Panc1 (cell line): ENCODE measurements around the gene STRN3. TPM values are rescaled to one million over a fixed set of nuclear protein-coding genes. Genes with fewer than 3 reads are reported as not detected.

Experiments
- ATAC-seq: fragments of 200-7000 bp; cut with Tn5 transposase; 2 replicates; pipeline ENCODE4 v1.9.1; 2020; ENCODE audit warnings: mild to moderate bottlenecking, moderate library complexity
- BruUV-seq: library from RNA; stranded (reverse); fragments of 400-500 nt; replicated peaks from 2 replicates; lab custom pipeline; 2021; lab: Mats Ljungman, UMichigan
- CTCF ChIA-PET: fragments of 300-600 bp; sonication (Branson Sonifier 250); formaldehyde crosslinking; loops from one replicate; lab custom pipeline; 2022; ENCODE audit warnings: antibody characterized with exemption; lab: Charles Lee
- POLR2A ChIA-PET: fragments of 300-600 bp; sonication (Branson Sonifier 250); formaldehyde crosslinking; loops from one replicate; lab custom pipeline; 2022; ENCODE audit warnings: antibody characterized with exemption; lab: Charles Lee
- DNase-seq: peaks from one replicate; pipeline ENCODE4 v3.0.0-alpha.2; 2010; ENCODE audit warnings: low read depth, low spot score
- H3K27ac ChIP-seq: 2 replicates; pipeline ENCODE4 v1.5.1; 2011; ENCODE audit warnings: mild to moderate bottlenecking, low read length, inconsistent platforms
- H3K27me3 ChIP-seq: fragments of 200-500 bp; sonication (Bioruptor generic); 2 replicates; pipeline ENCODE4 v1.6.0; 2014; ENCODE audit warnings: low read length, inconsistent platforms; ENCODE audit not compliant: control insufficient read depth, insufficient read depth
- H3K36me3 ChIP-seq: fragments of 200-500 bp; sonication (Bioruptor generic); 2 replicates; pipeline ENCODE4 v1.5.1; 2014; ENCODE audit warnings: inconsistent platforms, mild to moderate bottlenecking, low read length, moderate library complexity; ENCODE audit not compliant: control insufficient read depth, insufficient read depth
- H3K4me1 ChIP-seq: 2 replicates; pipeline ENCODE4 v1.5.1; 2011; ENCODE audit warnings: inconsistent platforms, mild to moderate bottlenecking, low read length, moderate library complexity; ENCODE audit not compliant: control insufficient read depth, insufficient read depth
- H3K4me3 ChIP-seq, 2 experiments: 2 replicates each; pipeline ENCODE4 v1.5.1; 2011 to 2012; ENCODE audit warnings: low read depth in 2 of 2, low read length in 2 of 2, mild to moderate bottlenecking in 2 of 2, inconsistent platforms in 1 of 2, moderate library complexity in 1 of 2
- H3K9me3 ChIP-seq: fragments of 200-500 bp; sonication (Bioruptor generic); 2 replicates; pipeline ENCODE4 v1.5.1; 2014; ENCODE audit warnings: low read depth, mild to moderate bottlenecking, inconsistent platforms, low read length, moderate library complexity; ENCODE audit not compliant: control insufficient read depth, insufficient read depth
- CTCF ChIP-seq: fragments of 450-650 bp; IDR thresholded peaks from 2 replicates; pipeline ENCODE4 v1.5.1; 2017; ENCODE audit warnings: mild to moderate bottlenecking
- POLR2AphosphoS5 ChIP-seq: IDR thresholded peaks from 2 replicates; pipeline ENCODE4 v1.6.1; 2012; ENCODE audit warnings: mild to moderate bottlenecking, low read depth, low read length, moderate library complexity
- SIN3A ChIP-seq: IDR thresholded peaks from 2 replicates; pipeline ENCODE4 v1.6.1; 2012; ENCODE audit warnings: low read depth, mild to moderate bottlenecking, low read length, moderate library complexity, borderline replicate concordance; ENCODE audit not compliant: insufficient read depth
- TCF7L2 ChIP-seq: IDR thresholded peaks from 2 replicates; pipeline ENCODE4 v1.6.1; 2011; ENCODE audit warnings: mild to moderate bottlenecking, low read depth, low read length, inconsistent platforms
- in situ Hi-C: cut with HindIII; loops from 2 replicates; pipeline ENCODE4 v1.10.0; 2016; ENCODE audit warnings: low sequenced_read_pairs, low pct_unique_long_range_greater_than_20kb
- intact Hi-C: fragments of 100-400 bp; cut with micrococcal nuclease; formaldehyde crosslinking; loops from one replicate; pipeline ENCODE4 v1.10.0; 2022; ENCODE audit not compliant: unreplicated experiment
- total RNA-seq: library from RNA; stranded (reverse); gene quantifications from one replicate; pipeline ENCODE4 v1.2.1, GENCODE V29; 2021; ENCODE audit not compliant: unreplicated experiment
- TF ChIP-seq, protein P1 (sequence below), 2 experiments: IDR thresholded peaks; 2 replicates each; pipeline ENCODE4 v1.6.1; 2011 to 2012; ENCODE audit warnings: low read depth in 2 of 2, control low read depth in 1 of 2, low read length in 1 of 2, mild to moderate bottlenecking in 1 of 2, moderate library complexity in 1 of 2; ENCODE audit not compliant: insufficient read depth in 1 of 2

The STRN3 gene
- total RNA-seq, 1 experiment from 2014 or later = 29.2 TPM

DNA sequence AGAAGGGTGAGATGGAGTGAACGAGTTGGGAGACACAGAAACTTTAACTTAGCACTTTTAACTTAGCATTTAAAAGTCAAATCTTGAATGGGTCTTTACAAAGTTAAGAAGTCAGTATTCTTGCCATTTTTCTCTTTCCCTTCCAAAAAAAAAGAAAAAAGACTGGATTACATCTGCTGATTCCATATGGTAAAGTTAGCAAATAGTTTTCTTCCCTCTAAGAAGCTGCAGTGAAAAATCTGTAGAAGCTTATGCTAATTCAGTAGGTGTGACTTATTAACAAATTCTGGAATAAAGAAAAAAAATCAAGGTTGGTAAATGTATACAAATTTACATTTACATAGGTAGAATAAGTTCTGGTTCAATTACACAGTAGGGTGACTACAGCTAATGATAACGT lies 100.9 kb downstream of the STRN3 start:
- no peak overlapping the region for H3K27ac ChIP-seq
- no peak overlapping the region for H3K4me3 ChIP-seq
- POLR2A ChIA-PET = interaction anchor here (0.8 kb wide), 1 partner anchor 1219 kb away, joined by 11 read pairs; no protein-coding TSS in a partner anchor
- DNase-seq = no peak
- no peaks in the 10 kb centered on the region for H3K4me1 ChIP-seq
- no peak for ATAC-seq
- CTCF ChIA-PET = no interaction called here
- no peaks in the 10 kb centered on the region for H3K9me3 ChIP-seq
- peaks cover 6% of the 10 kb centered on the region for H3K36me3 ChIP-seq
- in situ Hi-C loops = no loop called here
- no peaks in the 10 kb centered on the region for H3K27me3 ChIP-seq
- TF ChIP-seq CTCF = no peak
- TF ChIP-seq, protein P1, sequence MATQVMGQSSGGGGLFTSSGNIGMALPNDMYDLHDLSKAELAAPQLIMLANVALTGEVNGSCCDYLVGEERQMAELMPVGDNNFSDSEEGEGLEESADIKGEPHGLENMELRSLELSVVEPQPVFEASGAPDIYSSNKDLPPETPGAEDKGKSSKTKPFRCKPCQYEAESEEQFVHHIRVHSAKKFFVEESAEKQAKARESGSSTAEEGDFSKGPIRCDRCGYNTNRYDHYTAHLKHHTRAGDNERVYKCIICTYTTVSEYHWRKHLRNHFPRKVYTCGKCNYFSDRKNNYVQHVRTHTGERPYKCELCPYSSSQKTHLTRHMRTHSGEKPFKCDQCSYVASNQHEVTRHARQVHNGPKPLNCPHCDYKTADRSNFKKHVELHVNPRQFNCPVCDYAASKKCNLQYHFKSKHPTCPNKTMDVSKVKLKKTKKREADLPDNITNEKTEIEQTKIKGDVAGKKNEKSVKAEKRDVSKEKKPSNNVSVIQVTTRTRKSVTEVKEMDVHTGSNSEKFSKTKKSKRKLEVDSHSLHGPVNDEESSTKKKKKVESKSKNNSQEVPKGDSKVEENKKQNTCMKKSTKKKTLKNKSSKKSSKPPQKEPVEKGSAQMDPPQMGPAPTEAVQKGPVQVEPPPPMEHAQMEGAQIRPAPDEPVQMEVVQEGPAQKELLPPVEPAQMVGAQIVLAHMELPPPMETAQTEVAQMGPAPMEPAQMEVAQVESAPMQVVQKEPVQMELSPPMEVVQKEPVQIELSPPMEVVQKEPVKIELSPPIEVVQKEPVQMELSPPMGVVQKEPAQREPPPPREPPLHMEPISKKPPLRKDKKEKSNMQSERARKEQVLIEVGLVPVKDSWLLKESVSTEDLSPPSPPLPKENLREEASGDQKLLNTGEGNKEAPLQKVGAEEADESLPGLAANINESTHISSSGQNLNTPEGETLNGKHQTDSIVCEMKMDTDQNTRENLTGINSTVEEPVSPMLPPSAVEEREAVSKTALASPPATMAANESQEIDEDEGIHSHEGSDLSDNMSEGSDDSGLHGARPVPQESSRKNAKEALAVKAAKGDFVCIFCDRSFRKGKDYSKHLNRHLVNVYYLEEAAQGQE (IDR thresholded peaks at IDR 0.05; ENCODE audit: insufficient read depth in 1 of 2, low read depth in 2 of 2, low read length in 1 of 2) = no peak
- no peak for TF ChIP-seq SIN3A
- TF ChIP-seq POLR2AphosphoS5 = no peak
- no TSS peak for BruUV-seq
- intact Hi-C loops = no loop called here

GRCh38 chr14:30921788-30922187 lies 104.4 kb downstream of the STRN3 start:
- POLR2A ChIA-PET = no interaction called here

More at GRCh38 chr14:30921788-30922187, 104.4 kb downstream of the STRN3 start:
- in situ Hi-C loops (no loop called here), intact Hi-C loops (no loop called here)
- no peaks in the 10 kb centered on the region for H3K27me3 ChIP-seq
- no TSS peak for BruUV-seq
- H3K36me3 ChIP-seq = peaks cover 11% of the 10 kb centered on the region
- no peak overlapping the region for H3K4me3 ChIP-seq
- H3K9me3 ChIP-seq = no peaks in the 10 kb centered on the region
- no peaks in the 10 kb centered on the region for H3K4me1 ChIP-seq
- no peak overlapping the region for H3K27ac ChIP-seq
- CTCF ChIA-PET = no interaction called here
- DNase-seq (no peak), ATAC-seq (no peak)
- TF ChIP-seq, protein P1 (IDR thresholded peaks at IDR 0.05; ENCODE audit: insufficient read depth in 1 of 2, low read depth in 2 of 2, low read length in 1 of 2) = no peak
- TF ChIP-seq TCF7L2 (no peak), POLR2AphosphoS5 (no peak), CTCF (no peak), SIN3A (no peak)
